PC-3 (cell line): Measurements from ENCODE around the gene ZNF516. TPM values are rescaled to one million over a fixed set of nuclear protein-coding genes. Genes with fewer than 3 reads are reported as not detected.

ENCODE experiments used
- ATAC-seq: fragments of 200-7000 bp; cut with Tn5 transposase; 2 replicates; pipeline ENCODE4 v1.9.1; 2020; ENCODE audit warnings: mild to moderate bottlenecking, moderate library complexity
- BruUV-seq: library from RNA; stranded (reverse); fragments of 400-500 nt; replicated peaks from 2 replicates; lab custom pipeline; 2021; lab: Mats Ljungman, UMichigan
- CTCF ChIA-PET: fragments of 300-600 bp; sonication (Branson Sonifier 250); formaldehyde crosslinking; loops from one replicate; lab custom pipeline; 2022; ENCODE audit warnings: antibody characterized with exemption; lab: Charles Lee
- POLR2A ChIA-PET: fragments of 300-600 bp; sonication (Branson Sonifier 250); formaldehyde crosslinking; loops from one replicate; lab custom pipeline; 2022; ENCODE audit warnings: antibody characterized with exemption; ENCODE audit not compliant: unreplicated experiment; lab: Charles Lee
- DNase-seq: peaks from one replicate; pipeline ENCODE4 v3.0.0-alpha.2; 2015
- H2AFZ ChIP-seq: fragments of 300-600 bp; sonication (generic); 2 replicates; pipeline ENCODE4 v1.6.0; 2016; ENCODE audit warnings: antibody characterized with exemption, low read length
- H3F3A ChIP-seq: fragments of 300-600 bp; sonication (generic); one replicate; pipeline ENCODE4 v1.6.0; 2017; ENCODE audit warnings: antibody characterized with exemption, low read length, control low read depth, mild to moderate bottlenecking; ENCODE audit not compliant: unreplicated experiment
- H3K27ac ChIP-seq: fragments of 300-600 bp; sonication (generic); 2 replicates; pipeline ENCODE4 v1.5.1; 2016; ENCODE audit warnings: mild to moderate bottlenecking, low read length
- H3K27me3 ChIP-seq: fragments of 300-600 bp; sonication (generic); 2 replicates; pipeline ENCODE4 v1.6.1; 2016; ENCODE audit warnings: low read length, mixed read lengths
- H3K36me3 ChIP-seq: fragments of 300-600 bp; sonication (generic); 2 replicates; pipeline ENCODE4 v1.6.1; 2016; ENCODE audit warnings: low read depth, mixed run types, low read length, mixed read lengths
- H3K4me1 ChIP-seq: fragments of 300-600 bp; sonication (generic); 2 replicates; pipeline ENCODE4 v1.5.1; 2016; ENCODE audit warnings: low read length; ENCODE audit not compliant: insufficient read depth
- H3K4me2 ChIP-seq: fragments of 300-600 bp; sonication (generic); 2 replicates; pipeline ENCODE4 v1.6.0; 2016; ENCODE audit warnings: low read length
- H3K4me3 ChIP-seq: fragments of 300-600 bp; sonication (generic); 2 replicates; pipeline ENCODE4 v1.5.1; 2016; ENCODE audit warnings: mild to moderate bottlenecking, low read length, mixed read lengths
- H3K79me2 ChIP-seq: fragments of 300-600 bp; sonication (generic); 2 replicates; pipeline ENCODE4 v1.6.1; 2017; ENCODE audit warnings: low read length, mixed read lengths
- H3K9ac ChIP-seq: fragments of 300-600 bp; sonication (generic); 2 replicates; pipeline ENCODE4 v1.6.0; 2016; ENCODE audit warnings: mild to moderate bottlenecking, low read length
- H3K9me2 ChIP-seq: fragments of 300-600 bp; sonication (generic); replicated peaks from 2 replicates; pipeline ENCODE4 v1.6.1; 2016; ENCODE audit warnings: mixed run types, low read length, mixed read lengths
- H3K9me3 ChIP-seq: fragments of 300-600 bp; sonication (generic); 2 replicates; pipeline ENCODE4 v1.6.1; 2016; ENCODE audit warnings: low read length, mixed read lengths
- H4K20me1 ChIP-seq: fragments of 300-600 bp; sonication (generic); 2 replicates; pipeline ENCODE4 v1.6.1; 2016; ENCODE audit warnings: low read length, mixed read lengths
- CTCF ChIP-seq: fragments of 300-600 bp; sonication (generic); conservative IDR thresholded peaks from 2 replicates; pipeline ENCODE4 v1.5.1; 2017; ENCODE audit warnings: antibody characterized with exemption, low read depth, mild to moderate bottlenecking, low read length
- EZH2 ChIP-seq: fragments of 300-600 bp; sonication (generic); IDR thresholded peaks from one replicate; pipeline ENCODE4 v1.6.1; 2017; ENCODE audit warnings: antibody characterized with exemption, mild to moderate bottlenecking, low read length; ENCODE audit not compliant: unreplicated experiment
- EZH2phosphoT487 ChIP-seq: fragments of 300-600 bp; sonication (generic); IDR thresholded peaks from 2 replicates; pipeline ENCODE4 v1.6.1; 2018; ENCODE audit warnings: mild to moderate bottlenecking, antibody characterized with exemption, low read length, borderline replicate concordance
- intact Hi-C: fragments of 100-400 bp; cut with micrococcal nuclease; formaldehyde crosslinking; loops from 2 replicates; pipeline ENCODE4 v1.9.0; 2023
- total RNA-seq: library from RNA; depleted of rRNA; stranded (reverse); fragments of >200 nt; gene quantifications from 2 replicates; pipeline ENCODE4 v1.2.3, GENCODE V29; 2014

Gene ZNF516
- total RNA-seq, 1 experiment from 2014 or later = 4.0 TPM

DNA sequence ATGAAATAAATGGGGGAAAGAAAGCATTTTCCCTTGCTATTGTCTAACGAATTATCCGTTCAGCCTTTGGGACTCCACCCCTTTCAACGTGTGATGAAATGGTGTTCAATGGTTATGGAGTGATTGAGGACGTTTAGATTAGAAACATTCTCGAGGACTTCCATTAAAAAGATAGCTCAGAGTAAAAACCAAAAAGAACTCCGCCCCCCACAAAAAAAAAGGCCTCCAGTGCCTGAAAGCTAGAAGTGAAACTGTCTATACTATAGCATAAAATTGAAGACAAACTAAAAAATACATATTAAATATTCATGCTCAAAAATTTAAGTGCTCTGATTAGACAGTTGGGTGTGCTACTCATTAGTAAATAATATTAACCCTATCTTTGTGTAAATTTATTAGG is 3.0 kb upstream of the ZNF516 start:
- ChIA-PET CTCF (no interaction called here), POLR2A (interaction anchor here (0.6 kb wide), 1 partner anchor 591 kb away, joined by 3 read pairs; no protein-coding TSS in a partner anchor)
- Histone ChIP-seq H2AFZ (no peak overlapping the region), H3K36me3 (no peaks in the 10 kb centered on the region), H3K4me2 (no peak overlapping the region), H4K20me1 (no peaks in the 10 kb centered on the region), H3K9ac (no peak overlapping the region), H3K4me1 (no peaks in the 10 kb centered on the region), H3K79me2 (no peaks in the 10 kb centered on the region), H3K9me3 (no peaks in the 10 kb centered on the region), H3F3A (no peaks in the 10 kb centered on the region), H3K4me3 (no peak overlapping the region), H3K9me2 (no peaks in the 10 kb centered on the region), H3K27ac (no peak overlapping the region), H3K27me3 (peaks cover 81% of the 10 kb centered on the region)
- no TSS peak for BruUV-seq
- intact Hi-C loops = no loop called here
- TF ChIP-seq CTCF (no peak), EZH2phosphoT487 (no peak), EZH2 (no peak)
- no peak for DNase-seq
- no peak for ATAC-seq

- Histone ChIP-seq H3K36me3 (no peaks in the 10 kb centered on the region), H3K9me2 (no peaks in the 10 kb centered on the region), H3K4me2 (no peak overlapping the region), H3K9ac (no peak overlapping the region), H2AFZ (no peak overlapping the region), H3K27me3 (peaks cover 78% of the 10 kb centered on the region), H4K20me1 (no peaks in the 10 kb centered on the region), H3K27ac (no peak overlapping the region), H3K9me3 (no peaks in the 10 kb centered on the region), H3K4me3 (no peak overlapping the region), H3K4me1 (no peaks in the 10 kb centered on the region), H3K79me2 (no peaks in the 10 kb centered on the region), H3F3A (no peaks in the 10 kb centered on the region)
- no peak for TF ChIP-seq EZH2phosphoT487
- no peak for TF ChIP-seq CTCF
- no peak for TF ChIP-seq EZH2
- no TSS peak for BruUV-seq
- intact Hi-C loops = no loop called here
- CTCF ChIA-PET = no interaction called here
- DNase-seq (no peak), ATAC-seq (no peak)
- POLR2A ChIA-PET = no interaction called here
Observed at GRCh38 chr18:76497021-76497420, 2.0 kb upstream of the ZNF516 start.

DNA sequence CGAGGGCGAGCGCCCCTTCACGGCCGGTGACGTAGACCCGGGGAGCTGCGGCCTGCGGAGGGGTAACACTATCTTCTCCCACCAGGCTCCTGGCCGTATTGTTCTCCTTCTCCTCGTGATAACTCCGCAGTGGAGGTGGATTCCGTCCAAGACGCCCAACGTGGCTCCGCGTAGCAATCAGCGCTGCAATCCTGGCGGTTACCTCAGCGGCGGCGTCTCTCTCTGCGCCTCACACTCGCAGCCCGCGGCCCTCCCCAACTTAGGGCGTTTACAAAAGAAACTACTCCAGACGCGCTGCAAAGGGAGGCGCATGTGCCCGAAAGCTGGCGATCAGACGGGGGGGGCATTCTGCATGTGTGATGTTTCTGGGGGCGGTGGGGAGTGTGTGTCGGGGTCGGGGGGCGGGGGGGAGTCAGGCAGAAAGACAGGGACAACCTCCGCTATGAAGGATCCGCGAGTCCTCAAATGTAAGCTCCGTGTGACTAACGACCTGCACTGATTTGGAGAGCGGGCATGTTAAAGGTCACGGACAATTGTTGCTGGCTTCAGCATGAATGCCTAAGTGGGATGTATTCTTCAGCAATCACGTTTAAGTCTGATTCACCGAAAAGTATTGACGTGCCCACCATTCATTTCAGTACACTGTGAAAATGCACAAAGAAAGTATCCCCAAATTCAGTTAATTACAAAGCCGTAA is 1.3 kb upstream of the ZNF516 start:
- POLR2A ChIA-PET = no interaction called here
- Histone ChIP-seq H4K20me1 (no peaks in the 10 kb centered on the region), H3K27me3 (peaks cover 78% of the 10 kb centered on the region), H3F3A (no peaks in the 10 kb centered on the region), H3K4me1 (no peaks in the 10 kb centered on the region), H3K4me3 (no peak overlapping the region), H3K79me2 (no peaks in the 10 kb centered on the region), H3K9me2 (no peaks in the 10 kb centered on the region), H3K9me3 (no peaks in the 10 kb centered on the region), H3K27ac (no peak overlapping the region), H2AFZ (no peak overlapping the region), H3K9ac (no peak overlapping the region), H3K4me2 (no peak overlapping the region), H3K36me3 (no peaks in the 10 kb centered on the region)
- DNase-seq (no peak), ATAC-seq (no peak)
- intact Hi-C loops = no loop called here
- no TSS peak for BruUV-seq
- TF ChIP-seq EZH2 (no peak), CTCF (no peak), EZH2phosphoT487 (no peak)
- CTCF ChIA-PET = no interaction called here
